Epithelial cell of prostate (primary cell): ENCODE data around the gene NR2E3.

ENCODE experiments used
- DNase-seq: peaks from one replicate; pipeline ENCODE4 v3.0.0-alpha.2; 2011; ENCODE audit warnings: low read depth, low spot score
- H3K27ac ChIP-seq: fragments of 450-650 bp; 2 replicates; pipeline ENCODE4 v1.5.1; 2017; ENCODE audit warnings: mild to moderate bottlenecking

NR2E3 gene

GRCh38 chr15:71789616-71790015 is 20.7 kb upstream of the NR2E3 start:
- H3K27ac ChIP-seq = peak overlapping the region; percentile 95
- no peak for DNase-seq

- peak; percentile 53 for DNase-seq
- peak overlapping the region; percentile 95 for H3K27ac ChIP-seq
Measured at GRCh38 chr15:71790081-71790480, 20.3 kb upstream of the NR2E3 start.

GRCh38 chr15:71791975-71792374 is 18.4 kb upstream of the NR2E3 start:
- peak overlapping the region; percentile 95 for H3K27ac ChIP-seq

GRCh38 chr15:71792521-71792920 is 17.8 kb upstream of the NR2E3 start:
- peak; percentile 48 for DNase-seq
- peak overlapping the region; percentile 95 for H3K27ac ChIP-seq

More at GRCh38 chr15:71791975-71792374, 18.4 kb upstream of the NR2E3 start:
- DNase-seq = no peak

GRCh38 chr15:71798641-71799040 is 11.7 kb upstream of the NR2E3 start:
- DNase-seq = no peak
- H3K27ac ChIP-seq = no peak overlapping the region

- H3K27ac ChIP-seq = no peak overlapping the region
- DNase-seq = no peak
Measured at GRCh38 chr15:71800190-71800589, 10.2 kb upstream of the NR2E3 start.

GRCh38 chr15:71800835-71801745 is 9.3 kb upstream of the NR2E3 start:
- no peak overlapping the region for H3K27ac ChIP-seq
- DNase-seq = no peak

- no peak overlapping the region for H3K27ac ChIP-seq
Measured at GRCh38 chr15:71801935-71802655, 8.3 kb upstream of the NR2E3 start.

GRCh38 chr15:71802770-71803169 is 7.6 kb upstream of the NR2E3 start:
- no peak for DNase-seq

More at GRCh38 chr15:71801935-71802655, 8.3 kb upstream of the NR2E3 start:
- no peak for DNase-seq

GRCh38 chr15:71804226-71804625 is 6.1 kb upstream of the NR2E3 start:
- H3K27ac ChIP-seq = no peak overlapping the region
- DNase-seq = no peak

More at GRCh38 chr15:71802770-71803169, 7.6 kb upstream of the NR2E3 start:
- no peak overlapping the region for H3K27ac ChIP-seq

- no peak for DNase-seq
- H3K27ac ChIP-seq = no peak overlapping the region
Measured at GRCh38 chr15:71804695-71805470, 5.5 kb upstream of the NR2E3 start.

- H3K27ac ChIP-seq = no peak overlapping the region
- DNase-seq = no peak
Measured at GRCh38 chr15:71806452-71806931, 3.9 kb upstream of the NR2E3 start.

GRCh38 chr15:71807125-71807629 is 3.2 kb upstream of the NR2E3 start:
- DNase-seq = no peak

GRCh38 chr15:71807691-71808091 is 2.7 kb upstream of the NR2E3 start:
- no peak overlapping the region for H3K27ac ChIP-seq
- no peak for DNase-seq

More at GRCh38 chr15:71807125-71807629, 3.2 kb upstream of the NR2E3 start:
- no peak overlapping the region for H3K27ac ChIP-seq

- DNase-seq = no peak
- no peak overlapping the region for H3K27ac ChIP-seq
Measured at GRCh38 chr15:71808311-71809020, 1.9 kb upstream of the NR2E3 start.

GRCh38 chr15:71809346-71809745 is 1.0 kb upstream of the NR2E3 start:
- no peak for DNase-seq
- H3K27ac ChIP-seq = no peak overlapping the region

- no peak for DNase-seq
- H3K27ac ChIP-seq = no peak overlapping the region
Measured at GRCh38 chr15:71811036-71811736, 832 bp downstream of the NR2E3 start.

GRCh38 chr15:71811752-71812735 is 1.7 kb downstream of the NR2E3 start:
- DNase-seq = no peak
- H3K27ac ChIP-seq = no peak overlapping the region
